Lower leg skin (tissue), 3 donors: ENCODE data around the gene MGMT.

Experiments used
- CTCF ChIP-seq, 3 donors: fragments of 450-650 bp; IDR thresholded peaks; one replicate each; pipeline ENCODE4 v1.5.1; 2016; ENCODE audit warnings: antibody characterized with exemption in 3 of 3, mild to moderate bottlenecking in 3 of 3, moderate library complexity in 2 of 3
- POLR2A ChIP-seq, 2 donors: fragments of 450-650 bp; IDR thresholded peaks; one replicate each; pipeline ENCODE4 v1.6.1; 2016 to 2017; ENCODE audit warnings: antibody characterized with exemption in 2 of 2, mild to moderate bottlenecking in 1 of 2, moderate library complexity in 1 of 2

DNA sequence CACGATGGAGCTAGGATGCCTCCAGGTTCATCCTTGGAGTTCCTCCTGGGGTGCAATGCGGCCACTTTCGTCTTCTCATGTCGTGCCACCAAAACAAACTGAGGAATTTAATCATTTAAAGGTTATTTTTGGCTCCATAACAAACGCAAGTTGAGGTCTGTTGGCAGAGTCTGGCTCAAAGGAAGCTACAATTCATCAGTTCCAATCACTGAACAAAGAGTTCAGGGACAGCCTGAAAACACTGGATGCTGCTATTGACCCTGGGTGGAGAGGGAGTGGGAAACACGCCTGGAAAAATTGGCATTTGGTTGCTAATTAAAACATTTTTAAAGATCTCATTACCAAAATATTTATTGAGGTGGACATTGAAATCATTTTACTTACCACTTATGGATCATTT, 11.4 kb upstream of the MGMT start:
- no peak for TF ChIP-seq POLR2A (IDR thresholded peaks at IDR 0.05)
- no peak for TF ChIP-seq CTCF (IDR thresholded peaks at IDR 0.05)
